Stimulated activated CD4-positive, alpha-beta T cell treated with anti-CD3 and anti-CD28 coated beads, Interleukin-4, amount 100 ng/mL, for 24 hours (primary cell): ENCODE measurements around the gene PLCD3.

ENCODE experiments used
- DNase-seq: peaks from one replicate; pipeline ENCODE4 v3.0.0-alpha.2; 2020

PLCD3 gene

DNA sequence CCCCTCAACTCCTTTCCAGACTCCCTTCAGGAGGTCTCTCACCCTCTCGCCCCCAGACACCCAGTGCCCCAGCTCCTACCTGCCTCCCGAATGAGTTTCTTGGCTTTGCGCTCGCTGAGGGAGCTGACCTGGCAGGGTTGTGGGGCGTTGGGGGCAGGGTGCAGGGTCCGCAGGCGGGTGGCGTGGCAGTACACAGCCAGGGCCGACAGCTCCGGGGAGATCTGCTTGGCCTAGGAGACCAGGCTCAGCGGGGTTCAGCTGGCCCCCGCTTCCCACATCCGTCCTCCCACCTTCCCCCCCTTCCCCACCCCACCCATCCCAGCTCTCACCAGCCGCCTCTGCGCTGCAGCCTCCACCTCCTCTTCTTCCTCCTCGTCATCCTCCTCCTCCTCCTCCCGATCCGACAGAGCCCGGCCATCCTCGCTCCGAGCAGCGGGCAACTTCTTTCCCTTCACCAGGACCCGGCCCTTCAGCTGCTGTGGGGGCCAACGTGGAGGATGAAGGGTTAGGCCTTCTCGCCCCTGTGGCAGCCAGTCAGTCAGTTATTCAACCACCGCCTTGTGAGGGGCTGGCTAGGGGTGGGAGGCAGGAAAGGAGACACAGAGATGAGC lies 17.2 kb downstream of the PLCD3 start:
- DNase-seq = no peak

GRCh38 chr17:45114117-45114932 lies 18.0 kb downstream of the PLCD3 start:
- no peak for DNase-seq

DNA sequence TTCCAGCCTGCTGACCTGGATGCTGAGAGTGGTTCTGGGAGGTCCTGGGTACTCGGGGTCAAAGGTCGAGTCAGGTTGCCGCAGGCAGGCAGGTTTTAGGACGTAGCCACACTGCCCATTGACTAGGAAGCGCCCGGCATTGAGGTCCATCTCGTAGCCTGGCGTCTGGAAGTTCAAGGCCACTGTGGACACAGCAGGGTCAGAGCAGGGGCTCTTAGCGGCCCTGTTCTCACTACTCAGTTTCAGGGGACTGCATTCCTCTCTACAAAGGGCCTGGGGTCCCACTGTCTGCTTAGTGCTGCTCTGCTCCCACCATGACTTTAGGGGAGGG lies 18.9 kb downstream of the PLCD3 start:
- no peak for DNase-seq

- DNase-seq = no peak
These were observed 19.5 kb downstream of the PLCD3 start for GRCh38 chr17:45112559-45113423.

DNA sequence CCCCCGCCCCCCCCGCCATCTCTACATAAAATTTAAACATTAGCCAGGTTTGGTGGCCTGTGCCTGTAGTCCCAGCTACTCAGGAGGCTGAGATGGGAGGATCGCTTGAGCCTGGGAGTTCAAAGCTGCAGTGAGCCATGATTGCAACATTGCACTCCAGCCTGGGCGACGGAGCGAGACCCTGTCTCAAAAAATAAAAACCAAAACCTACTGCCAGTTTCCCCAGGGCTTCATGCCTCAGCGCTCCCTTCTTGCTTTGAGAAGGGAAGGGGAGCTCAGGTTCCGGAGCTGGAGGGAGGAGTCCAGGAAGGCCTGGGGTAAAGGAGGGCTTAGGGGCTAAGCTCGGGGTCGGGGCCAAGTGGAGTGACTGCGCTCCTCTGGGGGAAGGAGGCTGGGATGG lies 20.5 kb downstream of the PLCD3 start:
- no peak for DNase-seq

DNA sequence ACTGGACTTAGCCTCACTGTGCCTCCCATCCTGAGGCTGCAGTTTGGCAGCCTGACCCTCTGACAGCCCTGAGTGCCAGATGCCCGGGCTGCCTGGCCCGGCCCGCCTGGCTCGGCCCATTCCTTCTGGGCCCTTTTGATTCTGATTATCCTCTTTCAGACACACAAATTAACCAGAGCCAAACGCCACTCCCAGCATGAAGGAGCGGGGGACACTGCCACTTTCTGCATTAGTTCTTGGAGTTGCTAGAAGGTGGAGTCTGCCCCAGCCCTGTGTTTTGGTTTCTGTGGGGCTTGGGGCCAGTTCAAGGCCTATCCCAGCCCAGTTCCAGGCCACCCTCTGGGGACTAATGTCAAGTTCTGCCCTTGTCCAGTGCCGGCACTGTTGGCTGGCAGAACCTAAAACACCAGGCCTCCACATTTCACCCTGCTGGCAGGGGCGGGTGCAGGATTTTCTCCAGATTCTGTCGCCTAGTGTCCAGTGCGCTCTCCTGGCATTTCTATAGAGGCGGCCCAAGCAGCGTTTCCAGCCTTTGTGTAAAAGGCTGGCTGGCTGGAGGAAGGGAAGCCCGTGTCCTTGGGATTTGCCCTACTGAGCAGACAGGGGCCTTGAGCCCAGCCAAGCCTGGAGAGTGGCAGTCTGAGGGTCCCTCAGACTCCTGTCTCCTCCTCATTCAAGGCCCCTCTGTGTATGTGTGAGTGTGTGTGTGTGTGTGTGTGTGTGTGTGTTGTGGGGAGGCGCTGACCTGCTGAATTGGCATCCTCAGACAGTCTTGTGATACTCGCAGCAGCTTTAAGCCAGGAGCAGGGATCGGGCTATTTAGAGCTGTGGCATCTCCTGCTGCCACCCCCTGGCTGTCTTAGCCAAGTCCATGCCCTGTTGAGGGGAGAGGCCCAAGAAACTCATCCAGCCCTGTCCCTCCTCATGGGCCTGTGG lies 21.4 kb downstream of the PLCD3 start:
- DNase-seq = no peak

GRCh38 chr17:45108595-45109521 lies 23.5 kb downstream of the PLCD3 start:
- DNase-seq = no peak

GRCh38 chr17:45108051-45108450 lies 24.3 kb downstream of the PLCD3 start:
- no peak for DNase-seq

- DNase-seq = no peak
These were observed 24.9 kb downstream of the PLCD3 start for GRCh38 chr17:45107293-45108010.

DNA sequence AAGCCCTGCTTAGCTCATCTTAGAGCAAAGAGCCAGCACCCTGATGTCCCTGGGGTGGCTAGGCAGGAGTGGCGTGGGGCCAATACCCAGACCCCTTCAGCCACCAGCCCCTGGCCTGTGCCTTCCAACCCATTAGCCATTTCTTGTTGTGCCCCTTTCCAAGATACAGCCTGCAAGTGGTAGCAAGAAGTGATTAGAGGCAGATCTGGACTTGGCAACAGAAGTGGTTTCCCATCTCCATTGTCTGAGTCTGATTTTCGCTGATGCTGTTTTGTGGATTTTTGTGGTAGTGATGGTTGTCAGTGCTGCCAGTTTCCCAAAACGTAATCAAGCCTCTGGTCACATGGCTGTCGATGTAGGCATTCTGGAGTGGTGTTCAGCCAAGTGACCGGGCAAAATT lies 25.7 kb downstream of the PLCD3 start:
- DNase-seq = no peak

DNA sequence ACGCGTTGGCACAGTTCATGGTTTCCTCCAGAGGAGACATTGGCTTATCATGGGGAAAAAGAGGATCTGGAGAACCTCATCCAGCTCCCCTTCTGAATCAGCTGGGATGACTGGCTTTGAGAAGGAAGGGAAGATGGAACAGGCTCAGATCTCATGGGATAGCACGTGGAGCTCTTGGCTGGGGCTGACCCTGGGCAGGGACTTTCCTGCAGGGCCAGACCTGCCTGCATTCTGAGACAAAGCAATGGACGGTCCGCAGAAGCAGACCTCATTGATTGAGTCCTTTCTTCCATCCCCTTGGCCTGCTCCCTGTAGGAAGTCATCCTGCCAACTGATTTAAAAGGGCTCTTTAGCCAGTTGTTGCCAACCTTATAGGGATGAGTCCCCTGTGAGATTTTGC lies 26.2 kb downstream of the PLCD3 start:
- DNase-seq = no peak

DNA sequence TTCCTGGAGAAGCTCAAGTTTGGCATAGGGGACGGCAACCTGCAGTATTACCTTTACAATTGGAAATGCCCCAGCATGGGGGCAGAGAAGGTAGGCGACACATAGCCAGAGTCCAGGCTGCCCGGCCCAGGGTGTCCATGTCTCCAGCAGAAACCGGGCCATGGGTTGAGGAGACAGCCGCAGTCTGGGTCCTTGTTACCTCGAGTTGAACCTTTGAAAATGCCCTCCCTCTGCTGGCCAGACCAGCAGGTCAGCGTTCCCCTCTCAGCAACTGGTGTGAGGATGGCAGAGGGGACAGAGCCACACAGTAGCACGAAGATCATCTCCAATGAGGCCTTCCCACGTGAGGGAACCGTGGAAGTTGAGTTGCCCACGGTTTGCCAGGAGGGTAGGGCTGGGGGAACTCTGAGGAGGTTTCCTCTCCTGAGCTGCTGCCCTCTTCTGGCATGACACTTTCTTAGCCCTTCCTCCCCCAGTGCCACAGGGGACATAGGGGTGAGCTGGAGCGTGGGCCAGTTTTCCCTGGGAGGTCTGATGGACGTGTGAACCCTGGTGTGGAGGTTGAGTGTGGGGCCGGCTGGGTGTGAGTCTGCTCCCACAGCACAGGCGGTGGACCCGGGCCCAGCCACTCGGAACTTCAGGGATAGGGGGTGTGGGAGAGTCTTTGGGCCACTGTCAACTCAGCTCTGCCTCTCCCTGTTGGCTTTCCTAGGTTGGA lies 27.2 kb downstream of the PLCD3 start:
- no peak for DNase-seq

DNA sequence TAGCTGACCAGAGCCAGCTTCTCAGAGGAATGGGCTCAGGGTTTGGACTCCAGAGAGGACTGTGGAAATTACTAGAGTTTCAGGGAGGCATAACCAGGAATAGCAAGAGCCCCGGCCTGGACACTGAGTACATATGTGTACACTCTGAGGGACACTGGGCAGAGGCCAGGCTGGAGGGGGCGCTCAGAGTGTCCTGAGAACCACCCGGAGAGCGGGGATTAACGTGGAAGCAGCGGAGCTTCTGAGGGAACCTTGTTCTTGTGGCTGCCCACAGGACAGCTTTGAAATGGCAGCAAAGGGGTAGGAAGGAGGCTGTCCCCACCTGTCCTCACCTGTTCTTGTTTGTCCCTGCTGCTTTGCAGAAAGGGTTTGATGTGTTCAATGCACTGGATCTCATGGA lies 27.8 kb downstream of the PLCD3 start:
- no peak for DNase-seq

GRCh38 chr17:45104029-45104428 lies 28.3 kb downstream of the PLCD3 start:
- no peak for DNase-seq

GRCh38 chr17:45103269-45103795 lies 29.0 kb downstream of the PLCD3 start:
- DNase-seq = no peak

DNA sequence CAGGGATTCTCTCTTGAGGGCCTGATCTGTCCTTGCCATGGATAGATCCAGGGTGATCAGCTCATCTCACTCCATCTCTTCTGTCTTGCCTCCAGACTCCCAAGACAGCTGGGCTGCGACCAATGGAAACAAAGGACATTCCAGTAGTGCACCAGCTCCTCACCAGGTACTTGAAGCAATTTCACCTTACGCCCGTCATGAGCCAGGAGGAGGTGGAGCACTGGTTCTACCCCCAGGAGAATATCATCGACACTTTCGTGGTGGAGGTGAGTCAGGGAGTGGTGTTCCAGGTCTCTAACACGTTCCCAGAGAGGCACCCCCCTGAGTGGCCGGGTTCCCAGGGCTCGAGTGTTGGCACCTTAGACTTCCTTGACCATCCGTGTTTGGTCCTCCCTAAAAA lies 29.5 kb downstream of the PLCD3 start:
- no peak for DNase-seq

DNA sequence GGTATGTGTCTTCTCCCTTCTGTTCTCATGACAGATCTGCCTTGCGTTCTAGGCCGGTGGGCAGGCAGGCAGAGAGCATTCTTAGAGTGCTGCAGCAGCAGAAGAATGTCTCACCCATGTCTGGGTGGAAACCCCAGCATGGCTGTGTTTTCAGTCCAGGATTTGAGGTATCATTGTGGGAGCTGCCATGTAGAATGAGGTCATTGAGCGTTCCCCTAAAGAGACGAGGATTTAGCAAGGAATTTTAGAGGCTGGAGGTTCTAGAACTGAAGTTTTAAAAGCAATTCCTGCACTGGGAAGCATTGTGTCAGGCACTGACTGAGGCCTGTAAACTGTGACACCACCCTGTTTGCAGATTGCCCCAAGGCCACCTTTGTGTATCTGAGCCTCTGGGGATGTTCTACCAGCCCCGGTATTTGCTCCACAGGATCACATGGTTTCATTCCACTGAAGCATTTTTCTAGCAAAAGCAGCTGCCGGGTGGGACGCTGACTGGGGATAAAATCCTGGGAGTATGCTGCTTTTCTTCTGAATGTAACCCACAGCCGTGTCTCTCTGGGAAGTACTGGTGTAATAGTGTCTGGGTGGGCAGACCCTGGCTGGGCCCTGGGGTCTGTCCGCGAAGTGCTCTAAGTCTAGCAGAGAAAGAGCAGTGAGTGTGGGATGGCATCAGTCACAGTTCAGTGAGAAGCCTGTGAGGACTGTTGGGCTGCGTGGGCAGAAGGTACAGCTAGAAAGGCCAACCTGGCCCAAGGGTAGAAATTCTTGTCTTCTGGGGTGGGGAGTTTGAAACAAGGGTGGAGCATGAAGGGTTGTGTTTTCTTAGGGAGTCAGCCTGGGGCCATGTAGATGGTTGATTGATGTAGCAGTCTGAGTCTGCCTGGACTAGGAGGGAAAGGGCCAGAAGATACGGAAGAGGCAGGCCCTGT lies 30.2 kb downstream of the PLCD3 start:
- no peak for DNase-seq

GRCh38 chr17:45101546-45101882 lies 30.8 kb downstream of the PLCD3 start:
- no peak for DNase-seq
